COLO668 (cell line): ENCODE results near the gene EFEMP1.
"Not testable (repeated sequence)": the region's sequence is repeated elsewhere in the genome, so short reads cannot be mapped to it uniquely, and the experiment has no call there.

Experiments
- DNase-seq: peaks from one replicate; lab custom pipeline; 2025; ENCODE audit not compliant: unreplicated experiment; lab: John Stamatoyannopoulos, UW

EFEMP1 gene

DNA sequence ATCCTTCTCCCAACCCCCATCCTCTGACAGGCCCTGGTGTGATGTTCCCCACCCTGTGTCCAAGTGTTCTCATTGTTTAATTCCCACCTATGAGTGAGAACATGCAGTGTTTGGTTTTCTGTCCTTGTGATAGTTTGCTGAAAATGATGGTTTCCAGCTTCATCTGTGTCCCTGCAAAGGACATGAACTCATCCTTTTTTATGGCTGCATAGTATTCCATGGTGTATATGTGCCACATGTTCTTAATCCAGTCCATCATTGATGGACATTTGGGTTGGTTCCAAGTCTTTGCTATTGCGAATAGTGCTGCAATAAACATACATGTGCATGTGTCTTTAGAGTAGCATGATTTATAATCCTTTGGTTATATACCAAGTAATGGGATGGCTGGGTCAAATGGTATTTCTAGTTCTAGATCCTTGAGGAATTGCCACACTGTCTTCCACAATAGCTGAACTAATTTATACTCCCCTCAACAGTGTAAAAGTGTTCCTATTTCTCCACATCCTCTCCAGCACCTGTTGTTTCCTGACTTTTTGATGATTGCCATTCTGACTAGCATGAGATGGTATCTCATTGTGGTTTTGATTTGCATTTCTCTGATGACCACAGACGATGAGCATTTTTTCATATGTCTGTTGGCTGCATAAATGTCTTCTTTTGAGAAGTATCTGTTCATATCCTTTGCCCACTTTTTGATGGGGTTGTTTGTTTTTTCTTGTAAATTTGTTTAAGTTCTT is 91.7 kb downstream of the EFEMP1 start:
- not testable (repeated sequence) for DNase-seq

DNA sequence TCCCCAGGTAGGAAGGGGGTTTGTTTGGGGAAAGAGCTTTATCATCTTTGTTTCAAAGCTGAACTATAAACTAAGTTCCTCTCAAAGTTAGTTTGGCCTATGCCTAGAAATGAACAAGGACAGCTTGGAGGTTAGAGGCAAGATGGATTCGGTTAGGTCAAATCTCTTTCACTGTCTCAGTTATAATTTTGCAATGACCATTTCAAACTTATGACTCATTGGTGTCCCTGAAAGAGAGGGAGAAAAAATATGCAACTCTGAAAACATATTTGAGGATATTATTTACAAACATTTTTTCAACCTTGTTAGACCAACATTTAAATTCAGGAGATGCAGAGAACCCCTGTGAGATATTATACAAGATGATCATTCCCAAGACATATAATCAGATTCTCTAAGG is 95.7 kb downstream of the EFEMP1 start:
- DNase-seq, result no peak

DNA sequence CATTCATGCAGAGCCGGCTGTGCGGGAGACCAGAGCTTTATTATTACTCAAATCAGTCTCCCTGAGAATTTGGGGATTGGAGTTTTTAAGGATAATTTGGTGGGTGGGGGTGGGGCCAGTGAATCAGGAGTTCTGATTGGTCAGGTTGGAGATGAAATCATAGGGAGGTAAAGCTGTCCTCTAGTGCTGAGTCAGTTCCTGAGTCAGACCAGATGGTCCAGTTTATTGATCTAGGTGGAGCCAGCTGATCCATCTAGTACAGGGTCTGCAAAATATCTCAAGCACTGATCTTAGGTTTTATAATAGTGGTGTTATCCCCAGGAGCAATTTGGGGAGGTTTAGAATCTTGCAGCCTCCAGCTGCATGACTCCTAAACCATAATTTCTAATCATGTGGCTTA is 96.2 kb downstream of the EFEMP1 start:
- not testable (repeated sequence) for DNase-seq

DNA sequence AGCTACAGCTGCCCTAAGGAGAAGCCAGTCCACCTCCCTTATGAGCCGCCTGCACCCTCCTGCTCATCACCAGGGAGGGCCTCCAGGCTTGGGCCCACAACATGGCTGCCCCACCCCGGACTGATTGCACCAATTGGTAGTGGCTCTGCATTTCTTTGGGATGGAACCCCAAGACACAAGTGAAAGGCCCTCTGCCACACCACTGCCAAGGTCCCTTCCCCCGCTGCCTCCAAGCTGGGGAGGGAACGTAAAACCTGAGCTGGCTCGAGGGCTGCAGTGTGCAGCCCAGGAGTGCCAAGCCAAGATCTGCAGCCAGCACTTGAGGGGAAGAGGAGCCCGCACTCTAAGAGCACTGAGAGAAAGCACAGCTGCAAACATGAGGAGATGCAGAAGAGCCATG is 97.3 kb downstream of the EFEMP1 start:
- DNase-seq, result no peak

DNA sequence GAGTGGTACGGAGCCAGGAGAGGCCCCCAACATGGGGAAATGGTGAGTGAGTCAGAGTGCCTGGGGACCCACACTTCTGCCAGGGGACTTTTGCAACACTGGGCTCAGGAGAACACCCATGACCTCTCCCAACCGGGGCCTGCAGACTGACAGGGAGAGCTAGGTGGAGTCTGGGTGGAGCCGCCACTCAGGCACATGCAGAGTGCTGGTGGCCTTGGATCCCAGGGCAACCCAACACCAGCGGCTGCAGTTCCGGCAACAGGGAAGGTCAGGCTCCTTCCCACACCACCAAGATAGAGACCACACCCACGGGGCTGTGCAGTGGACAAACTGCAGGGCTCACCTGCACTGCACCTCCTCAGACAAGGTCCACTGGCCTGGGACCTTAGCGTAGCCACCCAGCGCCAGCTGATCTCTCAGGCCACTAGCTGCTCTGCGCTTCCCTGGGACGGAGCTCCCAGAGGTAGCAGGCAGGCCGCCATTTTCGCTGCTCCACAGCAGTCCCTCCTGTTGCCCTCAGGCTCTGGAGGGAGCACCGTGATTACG is 99.0 kb downstream of the EFEMP1 start:
- no peak for DNase-seq
